GM18519 (cell line): ENCODE results near the gene AKIP1.

ENCODE experiments used
- ATAC-seq: cut with Tn5 transposase; IDR thresholded peaks from one replicate; pipeline ENCODE4 v1.9.1; 2021; ENCODE audit warnings: mild to moderate bottlenecking, moderate library complexity; ENCODE audit not compliant: unreplicated experiment, low FRiP score

Gene AKIP1

DNA sequence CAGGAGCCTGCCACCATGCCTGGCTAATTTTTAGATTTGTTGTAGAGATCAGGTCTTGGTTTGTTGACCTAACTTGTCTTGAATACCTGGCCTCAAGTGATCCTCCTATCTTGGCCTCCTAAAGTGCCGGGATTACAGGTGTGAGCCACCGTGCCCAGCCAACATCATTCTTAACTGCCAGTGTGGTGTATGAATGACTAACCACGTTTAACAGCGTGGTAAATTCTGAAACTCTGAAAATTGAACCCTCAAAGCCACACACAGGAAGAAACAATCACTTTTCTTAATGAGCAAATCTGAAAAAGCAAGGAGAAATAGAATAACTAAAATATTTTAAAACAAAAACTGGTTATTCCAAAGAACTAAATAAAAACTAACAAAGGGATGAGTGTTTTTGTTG is 45.9 kb downstream of the AKIP1 start:
- ATAC-seq = no peak

DNA sequence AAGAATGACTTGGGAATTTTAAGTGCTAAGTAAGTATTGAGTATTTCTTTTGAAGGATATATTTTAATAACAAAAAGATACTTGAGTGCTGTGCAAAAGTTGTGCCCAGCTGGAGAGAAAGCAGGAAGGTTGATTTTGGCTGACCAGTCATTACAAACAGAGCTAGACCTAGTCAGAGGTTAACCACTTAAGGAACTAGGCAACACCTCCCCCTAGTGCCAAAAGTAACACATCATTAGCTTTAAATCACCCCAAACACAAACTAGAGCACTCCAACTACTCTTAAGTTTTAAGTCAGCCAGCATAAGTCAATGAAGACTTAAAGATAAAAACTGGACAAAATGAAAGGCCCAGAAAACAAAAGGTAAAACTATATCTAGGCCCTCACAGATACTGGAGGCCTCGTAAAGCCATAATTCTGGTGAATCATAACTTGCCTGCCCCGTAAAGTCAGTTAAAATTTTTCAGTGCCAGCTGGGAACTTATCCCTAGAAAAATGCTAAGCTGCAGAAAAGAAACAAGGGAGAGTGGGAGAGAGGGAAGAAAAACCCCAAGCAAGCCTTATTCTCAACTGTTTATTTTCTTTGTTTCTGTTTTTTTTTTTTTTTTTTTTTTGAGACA is 48.7 kb downstream of the AKIP1 start:
- peak; percentile 39 for ATAC-seq

DNA sequence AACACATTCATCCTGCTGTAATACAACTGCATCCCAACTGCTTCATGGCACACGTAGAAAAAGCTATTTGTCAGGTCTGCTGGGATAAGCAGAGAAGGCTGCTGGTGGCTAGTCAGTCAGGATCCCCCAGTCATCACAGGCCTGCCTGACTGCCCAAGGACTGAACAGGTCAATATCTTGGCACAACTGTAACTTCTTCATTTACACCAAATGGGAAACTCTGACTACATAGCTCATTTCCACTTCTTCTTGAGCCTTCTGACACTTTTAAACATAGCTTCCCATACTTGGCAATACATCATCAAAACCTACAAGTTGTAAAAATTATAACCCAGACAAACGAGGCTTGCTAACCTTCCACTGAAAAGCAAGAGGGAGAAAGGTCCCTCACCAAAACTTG is 50.4 kb downstream of the AKIP1 start:
- no peak for ATAC-seq

DNA sequence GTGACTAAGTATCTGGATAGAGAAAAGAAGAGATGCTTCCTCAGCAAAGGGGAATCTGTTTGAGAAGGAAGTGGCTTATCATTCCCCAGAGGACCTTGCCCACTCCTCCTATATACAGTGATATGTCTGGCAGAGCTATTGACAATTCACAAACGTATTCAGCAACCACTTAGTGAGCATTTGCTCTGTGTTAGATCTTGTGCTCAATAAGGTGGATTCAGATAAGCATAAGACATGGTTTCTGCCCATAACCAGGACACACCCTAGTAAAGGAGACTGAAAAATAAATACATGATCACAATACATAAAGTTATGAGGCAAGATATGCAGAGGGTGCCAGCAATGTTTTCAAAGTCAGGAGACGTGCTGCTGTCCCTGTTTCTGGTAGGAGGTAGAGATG is 51.9 kb downstream of the AKIP1 start:
- ATAC-seq = no peak

DNA sequence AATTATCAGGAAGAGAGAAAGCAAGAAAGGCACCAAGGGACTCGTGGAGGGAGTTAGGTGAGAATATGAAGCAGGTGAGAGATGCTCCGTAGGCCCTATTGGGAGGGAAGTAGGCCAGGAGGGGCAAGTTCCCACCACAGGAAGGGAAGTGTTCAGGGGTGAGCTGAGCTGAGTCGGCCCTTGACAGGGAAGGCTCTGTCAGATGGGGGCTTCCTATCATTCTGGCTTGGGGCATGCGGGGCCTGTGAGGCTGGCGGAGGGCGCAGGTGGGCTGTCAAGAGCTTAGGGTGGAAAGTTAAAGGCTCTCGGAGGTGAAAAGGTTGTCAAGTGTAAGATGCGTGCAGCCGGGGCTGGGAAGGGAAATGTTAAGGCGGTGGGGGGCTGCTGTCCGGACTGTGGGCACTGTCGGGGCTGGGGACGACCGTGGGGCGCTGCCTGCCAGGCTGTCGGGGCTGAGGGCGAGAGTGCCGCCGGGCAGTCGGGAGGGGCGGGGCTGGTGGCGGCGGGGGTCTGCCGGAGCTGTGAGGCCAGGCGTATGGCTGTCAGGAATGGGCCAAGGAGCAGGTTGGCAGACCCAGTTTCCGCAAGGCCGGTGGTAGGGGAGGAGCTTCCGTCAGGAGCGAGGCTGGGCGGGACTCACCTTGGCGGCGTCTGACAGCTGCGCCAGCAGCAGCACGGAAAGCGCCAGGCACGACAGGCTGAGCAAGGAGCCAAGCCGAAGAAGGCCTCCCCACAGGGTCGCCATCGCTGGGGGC is 52.8 kb downstream of the AKIP1 start:
- peak; percentile 35 for ATAC-seq

DNA sequence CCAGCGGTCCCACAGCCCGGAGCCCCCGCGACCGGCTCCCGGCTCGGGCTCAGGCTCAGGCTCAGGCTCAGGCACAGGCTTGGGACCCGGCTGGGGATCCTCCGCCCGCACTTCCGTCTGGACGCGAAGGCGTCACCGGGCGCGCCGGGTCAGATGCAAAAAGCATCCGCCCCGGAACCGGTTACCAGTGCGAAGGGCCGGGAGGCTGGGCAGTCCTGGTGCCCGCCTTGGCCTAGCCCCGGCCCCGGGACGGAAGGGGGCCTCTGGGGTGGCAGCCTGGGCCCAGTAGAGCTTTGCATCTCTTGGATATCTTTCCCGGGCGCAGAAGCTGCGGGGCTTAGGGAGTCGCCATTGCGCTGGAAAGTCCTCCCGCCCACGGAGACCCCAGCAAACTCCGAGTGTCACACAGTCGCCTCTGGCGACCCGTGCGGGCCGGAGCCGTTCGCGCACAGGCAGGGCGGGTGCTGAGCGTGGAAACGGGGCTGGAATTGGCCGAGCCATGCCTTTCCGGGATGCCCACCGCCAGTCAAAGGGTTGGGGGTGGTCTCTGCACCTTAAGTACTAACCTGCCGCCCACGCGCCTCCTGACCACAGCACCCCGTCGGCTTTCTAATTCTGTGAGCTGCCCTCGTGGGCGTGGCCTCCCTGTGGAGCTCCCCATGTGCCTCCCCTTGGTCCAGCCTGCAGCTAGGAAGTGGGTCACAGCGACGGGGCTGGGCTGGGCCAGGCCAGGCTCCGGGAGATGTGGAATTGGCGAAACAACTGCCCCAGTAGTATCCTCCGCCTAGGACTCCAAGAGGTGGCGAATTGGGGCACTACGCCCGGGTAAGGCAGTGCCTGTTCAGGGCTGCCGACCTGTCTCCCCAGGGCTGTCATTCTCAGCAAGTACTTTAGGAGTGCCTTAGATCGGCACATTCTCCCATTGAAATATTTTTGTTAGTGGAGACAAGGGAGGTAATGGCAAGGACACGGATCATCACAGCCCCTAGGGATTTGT is 53.6 kb downstream of the AKIP1 start, which contains the start of gene TMEM9B:
Gene TMEM9B, minus strand, starts transcription at position 119 of the 997 bp plus-strand sequence. CDS start 129 bp downstream, outside the sequence.
- peak; percentile 42 for ATAC-seq

DNA sequence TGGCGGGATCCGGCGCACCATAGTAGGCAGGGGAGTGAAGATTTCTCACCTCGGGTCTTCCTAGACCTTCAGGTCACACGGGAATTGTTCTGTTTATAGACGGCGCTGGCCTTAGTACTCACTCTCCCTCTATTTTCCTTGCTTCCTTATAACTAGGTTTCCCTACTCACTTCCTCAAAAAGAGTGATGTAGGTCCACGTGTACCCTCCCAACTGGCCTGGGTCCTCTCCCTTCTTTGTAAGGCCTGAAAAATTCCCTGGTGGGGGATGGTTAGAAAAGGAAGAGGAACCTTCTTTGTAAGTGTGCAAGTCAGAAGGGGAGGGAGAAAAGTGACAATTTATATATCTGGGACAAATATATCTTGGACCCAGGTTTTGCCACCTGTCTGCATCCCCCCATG is 56.2 kb downstream of the AKIP1 start:
- ATAC-seq = no peak
